GM23248 (cell line): Measurements from ENCODE around the gene ANKRD27. TPM values are rescaled to one million over a fixed set of nuclear protein-coding genes. Genes with fewer than 3 reads are reported as not detected.

Source experiments
- DNase-seq: peaks from one replicate; pipeline ENCODE4 v3.0.0-alpha.2; 2015
- H2AFZ ChIP-seq: fragments of 200-600 bp; sonication (generic); 2 replicates; pipeline ENCODE4 v1.6.1; 2016; ENCODE audit warnings: antibody characterized with exemption
- H3F3A ChIP-seq: fragments of 200-600 bp; sonication (generic); 2 replicates; pipeline ENCODE4 v1.6.1; 2016; ENCODE audit warnings: mild to moderate bottlenecking, antibody characterized with exemption, mixed run types; ENCODE audit not compliant: insufficient read depth
- H3K27ac ChIP-seq: fragments of 200-600 bp; sonication (generic); 2 replicates; pipeline ENCODE4 v1.5.1; 2016; ENCODE audit warnings: mild to moderate bottlenecking
- H3K27me3 ChIP-seq: fragments of 200-600 bp; sonication (generic); replicated peaks from 2 replicates; pipeline ENCODE4 v1.6.1; 2016; ENCODE audit warnings: mild to moderate bottlenecking; ENCODE audit not compliant: insufficient read depth
- H3K36me3 ChIP-seq: fragments of 200-600 bp; sonication (generic); 2 replicates; pipeline ENCODE4 v1.6.1; 2016; ENCODE audit warnings: low read depth, mild to moderate bottlenecking
- H3K4me1 ChIP-seq: fragments of 200-600 bp; sonication (generic); 2 replicates; pipeline ENCODE4 v1.6.1; 2016; ENCODE audit warnings: mild to moderate bottlenecking; ENCODE audit not compliant: insufficient read depth
- H3K4me2 ChIP-seq: fragments of 200-600 bp; sonication (generic); one replicate; pipeline ENCODE4 v1.6.1; 2016; ENCODE audit warnings: mild to moderate bottlenecking; ENCODE audit not compliant: unreplicated experiment
- H3K4me3 ChIP-seq: fragments of 200-600 bp; sonication (generic); 2 replicates; pipeline ENCODE4 v1.5.1; 2016; ENCODE audit warnings: mild to moderate bottlenecking
- H3K79me2 ChIP-seq: fragments of 200-600 bp; sonication (generic); 2 replicates; pipeline ENCODE4 v1.6.1; 2016; ENCODE audit warnings: mild to moderate bottlenecking; ENCODE audit not compliant: insufficient read depth
- H3K9ac ChIP-seq: fragments of 200-600 bp; sonication (generic); 2 replicates; pipeline ENCODE4 v1.6.1; 2016; ENCODE audit warnings: mild to moderate bottlenecking
- H3K9me2 ChIP-seq: fragments of 200-600 bp; sonication (generic); 2 replicates; pipeline ENCODE4 v1.6.1; 2016; ENCODE audit warnings: mixed run types, mild to moderate bottlenecking, moderate library complexity; ENCODE audit not compliant: insufficient read depth
- H3K9me3 ChIP-seq: fragments of 200-600 bp; sonication (generic); one replicate; pipeline ENCODE4 v1.6.1; 2017; ENCODE audit warnings: low read depth
- H4K20me1 ChIP-seq: fragments of 200-600 bp; sonication (generic); 2 replicates; pipeline ENCODE4 v1.6.0; 2016; ENCODE audit not compliant: insufficient read depth
- EZH2 ChIP-seq: fragments of 200-600 bp; sonication (generic); IDR thresholded peaks from 2 replicates; pipeline ENCODE4 v1.6.1; 2018; ENCODE audit warnings: antibody characterized with exemption, mild to moderate bottlenecking; ENCODE audit not compliant: insufficient read depth, poor library complexity, severe bottlenecking
- EZH2phosphoT487 ChIP-seq: fragments of 200-600 bp; sonication (generic); IDR thresholded peaks from 2 replicates; pipeline ENCODE4 v1.6.1; 2018; ENCODE audit warnings: antibody characterized with exemption, moderate library complexity, mild to moderate bottlenecking, low read depth; ENCODE audit not compliant: insufficient read depth
- WGBS, 2 experiments: methylation state at CpG; one replicate each; pipeline ENCODE4 v1.1.6; 2015 to 2017; ENCODE audit warnings: low lambda C conversion rate in 2 of 2, low coverage in 1 of 2; ENCODE audit errors: missing lambda C conversion rate in 2 of 2; 5-methylcytosine and 5-hydroxymethylcytosine counted together
- in situ Hi-C: fragments of 300-500 bp; cut with MboI; formaldehyde crosslinking; loops from 2 replicates; pipeline ENCODE4 v1.15.0; 2020
- polyA plus RNA-seq: library from polyadenylated mRNA; unstranded; fragments of >200 nt; fragmentation: Nextera tagmentation; extraction: Ambion mirVana; gene quantifications from 2 replicates; pipeline ENCODE4 v1.2.1, GENCODE V29; 2016
- total RNA-seq: library from RNA; depleted of rRNA; stranded (reverse); fragments of >200 nt; shearing (Covaris generic); gene quantifications from 2 replicates; pipeline ENCODE4 v1.2.3, GENCODE V29; 2014

Gene ANKRD27
- total and polyA plus RNA-seq, 2 experiments from 2014 or later, result 17.9 to 27.5 TPM

DNA sequence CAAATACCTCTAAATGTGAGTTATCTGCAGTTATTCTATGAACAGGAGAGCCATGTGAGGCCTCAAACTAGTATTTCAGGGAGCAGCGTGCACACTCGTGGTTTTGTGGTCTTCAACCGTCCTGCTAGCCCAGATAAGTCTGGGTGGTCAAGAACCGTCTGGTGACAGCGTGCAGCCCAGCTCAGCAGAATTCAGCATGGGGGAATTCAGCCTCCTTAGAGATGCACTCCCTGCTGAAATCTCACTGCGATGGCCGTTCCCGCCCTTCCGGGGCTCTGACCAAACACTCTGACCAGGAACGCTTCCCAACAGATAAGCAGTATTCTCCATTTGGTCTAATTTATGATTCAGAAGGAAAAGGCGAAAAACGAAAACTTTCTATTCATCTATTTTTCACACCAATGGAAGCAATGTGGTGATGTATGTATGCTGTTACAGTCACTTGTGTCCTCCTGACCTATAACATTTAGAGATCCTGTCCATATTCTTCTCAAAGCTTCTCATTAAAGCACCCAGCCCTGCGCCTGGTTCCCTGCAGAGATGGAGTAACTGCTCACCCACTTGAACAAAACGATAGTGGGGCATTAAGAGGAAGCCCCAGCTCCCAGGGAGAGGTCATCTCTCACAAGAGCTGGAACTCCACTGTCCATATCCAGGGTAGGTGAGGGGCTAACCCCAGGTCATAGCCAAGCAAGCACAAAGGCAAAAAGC lies 2.9 kb downstream of the ANKRD27 start:
- WGBS, 2 experiments, result 26 to 33% methylated on average over 14 of the region's 14 CpGs
- no peaks in the 10 kb centered on the region for H3K9me2 ChIP-seq
- peak overlapping the region; percentile 2; the same call in 1 of the 2 replicates for H3K27ac ChIP-seq
- H3K36me3 ChIP-seq, result no peaks in the 10 kb centered on the region
- H3K4me3 ChIP-seq, result no peak overlapping the region
- H3F3A ChIP-seq, result no peaks in the 10 kb centered on the region
- no peaks in the 10 kb centered on the region; the same call in 1 of the 2 replicates for H4K20me1 ChIP-seq
- H3K4me1 ChIP-seq, result peaks cover 18% of the 10 kb centered on the region
- no peaks in the 10 kb centered on the region for H3K9me3 ChIP-seq
- H3K27me3 ChIP-seq, result peaks cover 12% of the 10 kb centered on the region
- no peak for TF ChIP-seq EZH2
- TF ChIP-seq EZH2phosphoT487, result no peak
- H3K4me2 ChIP-seq, result no peak overlapping the region
- DNase-seq, result peak; percentile 65
- H2AFZ ChIP-seq, result no peak overlapping the region
- H3K9ac ChIP-seq, result 0 out of 2 replicates have a peak overlapping the region, but pooled peaks have one; percentile 7
- peaks cover 78% of the 10 kb centered on the region for H3K79me2 ChIP-seq
- in situ Hi-C loops, result no loop called here

DNA sequence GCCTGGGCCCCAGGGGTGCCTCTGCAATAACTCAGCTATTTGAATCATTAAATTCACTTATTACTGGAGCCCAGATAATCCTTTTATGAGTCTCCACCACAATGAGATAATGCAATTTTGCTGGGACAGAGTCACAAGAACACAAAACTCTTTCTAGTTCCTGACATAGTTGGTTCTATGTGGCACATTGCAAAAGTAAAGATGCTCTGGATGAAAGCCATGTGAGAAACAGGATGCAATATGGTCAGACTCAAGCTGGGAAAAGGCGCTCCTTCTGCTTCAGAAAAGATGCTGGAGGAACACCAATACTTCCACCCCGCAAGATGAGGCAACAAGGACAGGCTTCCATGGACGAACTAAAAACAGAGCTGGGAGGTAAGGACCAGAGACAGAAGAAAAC lies 5.7 kb downstream of the ANKRD27 start:
- no peaks in the 10 kb centered on the region for H3K9me2 ChIP-seq
- no peak overlapping the region for H2AFZ ChIP-seq
- no peak overlapping the region for H3K4me3 ChIP-seq
- peaks cover 96% of the 10 kb centered on the region for H3K79me2 ChIP-seq
- in situ Hi-C loops, result no loop called here
- no peaks in the 10 kb centered on the region for H3F3A ChIP-seq
- H3K27ac ChIP-seq, result no peak overlapping the region
- peaks cover 18% of the 10 kb centered on the region for H3K4me1 ChIP-seq
- H3K9ac ChIP-seq, result no peak overlapping the region
- H3K9me3 ChIP-seq, result no peaks in the 10 kb centered on the region
- TF ChIP-seq EZH2 (no peak), EZH2phosphoT487 (no peak)
- WGBS, 2 experiments, result 93 to 94% methylated on average over 3 of the region's 3 CpGs
- no peak overlapping the region for H3K4me2 ChIP-seq
- DNase-seq, result no peak
- no peaks in the 10 kb centered on the region for H3K36me3 ChIP-seq
- no peaks in the 10 kb centered on the region for H3K27me3 ChIP-seq
- no peaks in the 10 kb centered on the region; the same call in 1 of the 2 replicates for H4K20me1 ChIP-seq

DNA sequence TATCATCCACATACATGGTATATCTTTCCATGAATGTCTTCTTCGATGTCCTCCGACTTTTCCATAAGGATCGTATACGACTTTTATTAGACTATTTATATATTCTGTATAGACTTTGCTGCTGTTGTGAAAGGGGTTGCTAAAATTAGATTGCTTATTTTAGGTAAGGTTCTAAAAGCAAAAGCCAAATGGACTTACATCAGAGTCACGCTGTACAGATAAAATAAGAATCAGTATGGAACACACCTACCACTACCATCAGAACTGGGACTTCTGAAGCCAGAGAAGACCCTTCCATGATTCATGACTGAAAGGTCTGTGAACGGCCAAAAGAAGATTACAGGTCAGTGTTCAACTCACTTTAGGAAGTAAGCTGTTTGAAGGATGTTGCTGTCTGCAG lies 8.9 kb downstream of the ANKRD27 start:
- no peak overlapping the region for H3K4me3 ChIP-seq
- in situ Hi-C loops, result no loop called here
- no peaks in the 10 kb centered on the region for H3K9me2 ChIP-seq
- H3K36me3 ChIP-seq, result no peaks in the 10 kb centered on the region
- WGBS, 2 experiments, result 90 to 92% methylated on average over 6 of the region's 6 CpGs
- H3K27ac ChIP-seq, result no peak overlapping the region
- no peak for DNase-seq
- H2AFZ ChIP-seq, result no peak overlapping the region
- H3K79me2 ChIP-seq, result peaks cover 93% of the 10 kb centered on the region
- no peaks in the 10 kb centered on the region for H3K9me3 ChIP-seq
- peaks cover 8% of the 10 kb centered on the region for H3K4me1 ChIP-seq
- H3K4me2 ChIP-seq, result no peak overlapping the region
- TF ChIP-seq EZH2phosphoT487 (no peak), EZH2 (no peak)
- H4K20me1 ChIP-seq, result no peaks in the 10 kb centered on the region; the same call in 1 of the 2 replicates
- H3K27me3 ChIP-seq, result no peaks in the 10 kb centered on the region
- H3F3A ChIP-seq, result no peaks in the 10 kb centered on the region
- H3K9ac ChIP-seq, result no peak overlapping the region

DNA sequence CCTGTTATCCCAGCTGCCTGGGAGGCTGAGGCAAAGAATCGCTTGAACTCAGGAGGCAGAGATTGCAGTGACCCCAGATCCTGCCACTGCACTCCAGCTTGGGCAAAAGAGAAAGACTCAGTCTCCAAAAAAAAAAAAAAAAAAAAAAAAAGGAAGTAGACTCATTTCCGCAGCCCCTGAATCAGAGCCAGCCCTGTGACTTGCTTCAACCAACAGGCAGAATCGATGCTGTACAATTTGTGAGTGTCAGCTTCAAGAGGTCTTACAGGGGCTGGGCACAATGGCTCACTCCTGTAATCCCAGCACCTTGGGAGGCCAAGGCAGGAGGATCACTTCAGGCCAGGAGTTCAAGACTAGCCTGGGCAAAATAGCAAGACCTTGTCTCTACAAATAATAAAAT lies 12.8 kb downstream of the ANKRD27 start:
- Histone ChIP-seq H3K9ac (no peak overlapping the region), H3F3A (no peaks in the 10 kb centered on the region), H3K4me2 (no peak overlapping the region), H2AFZ (no peak overlapping the region), H3K4me1 (peaks cover 8% of the 10 kb centered on the region), H3K27me3 (no peaks in the 10 kb centered on the region), H3K4me3 (no peak overlapping the region), H3K9me3 (no peaks in the 10 kb centered on the region), H4K20me1 (no peaks in the 10 kb centered on the region), H3K36me3 (no peaks in the 10 kb centered on the region), H3K79me2 (peaks cover 89% of the 10 kb centered on the region), H3K9me2 (no peaks in the 10 kb centered on the region), H3K27ac (no peak overlapping the region)
- DNase-seq, result peak; percentile 72
- in situ Hi-C loops, result no loop called here
- 22 to 33% methylated on average over 3 of the region's 3 CpGs for WGBS, 2 experiments
- TF ChIP-seq EZH2phosphoT487 (no peak), EZH2 (no peak)
